ACHN (cell line): ENCODE measurements around the gene HCCS.

Experiments used
- DNase-seq: peaks from one replicate; pipeline ENCODE4 v3.0.0-alpha.2; 2015
- in situ Hi-C: cut with HindIII; loops from 2 replicates; pipeline ENCODE4 v1.10.0; 2017; ENCODE audit warnings: low sequenced_read_pairs, low pct_ligation_motif_present, low pct_unique_long_range_greater_than_20kb

HCCS gene

DNA sequence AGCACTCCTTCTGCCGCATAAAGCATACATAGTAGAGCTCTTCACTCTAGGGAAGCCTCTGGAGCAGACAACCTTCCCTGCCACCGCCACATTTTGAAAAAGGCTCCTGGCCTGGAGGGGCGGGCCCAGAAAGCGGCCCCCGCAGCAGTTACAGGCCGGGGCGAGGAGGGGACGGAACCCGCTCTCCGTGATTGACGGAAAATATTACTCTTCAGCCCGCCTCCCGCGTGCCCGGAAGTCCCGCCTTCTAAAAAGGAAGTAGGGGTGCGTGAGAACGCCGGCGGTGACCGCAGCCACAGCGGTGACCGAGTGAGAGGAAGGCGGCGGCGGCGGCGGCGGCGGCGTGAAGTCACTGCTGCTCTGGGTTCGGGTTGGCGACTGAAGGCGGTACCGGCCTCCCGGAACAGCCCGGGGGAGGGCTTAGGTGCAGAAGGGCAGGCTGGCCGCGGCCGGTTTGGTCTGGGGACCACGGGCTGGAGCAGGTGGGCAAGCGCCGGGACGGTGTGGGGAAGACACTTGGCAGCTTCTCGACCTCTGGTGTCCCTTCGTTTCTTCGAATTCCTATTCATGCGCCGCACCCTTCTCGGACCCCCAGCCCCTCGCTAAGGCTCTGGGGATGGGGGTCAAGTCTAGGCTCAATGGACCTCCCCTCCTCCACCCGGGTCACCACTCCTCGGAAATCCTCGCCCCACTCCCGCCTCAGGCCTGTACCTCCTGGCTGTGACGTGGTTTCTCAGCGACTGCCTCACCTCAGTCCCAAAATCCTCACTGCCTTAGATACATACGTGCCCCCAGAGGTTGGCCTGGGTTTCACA lies at the start of gene HCCS:
TSS of gene HCCS (plus strand) at position 296 of the 815 bp plus-strand sequence. CDS start 729 bp downstream, outside the sequence.
- in situ Hi-C loops: no loop called here

DNA sequence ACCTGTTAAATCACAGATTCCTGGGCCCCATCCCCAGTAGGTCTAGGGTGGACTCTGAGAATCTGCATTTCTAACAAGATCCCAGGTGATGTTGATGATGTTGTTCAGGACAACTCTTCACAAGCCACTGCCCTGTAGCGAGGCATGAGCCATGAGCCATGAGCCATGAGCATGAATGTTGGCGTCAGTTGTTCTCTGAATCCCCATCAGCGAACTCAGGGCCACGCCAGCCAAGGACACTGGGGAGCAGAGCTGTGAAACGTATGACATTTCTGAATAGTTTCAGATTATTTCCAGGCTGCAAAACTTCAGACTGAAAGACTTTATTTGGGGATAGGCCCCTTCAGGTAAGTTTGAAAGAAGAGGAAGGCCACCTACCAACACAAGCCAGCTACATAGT lies 46.9 kb upstream of the HCCS start:
- in situ Hi-C loops: no loop called here
- DNase-seq: no peak

More for the DNA sequence above, at the start of gene HCCS:
- peak; percentile 80 for DNase-seq

DNA sequence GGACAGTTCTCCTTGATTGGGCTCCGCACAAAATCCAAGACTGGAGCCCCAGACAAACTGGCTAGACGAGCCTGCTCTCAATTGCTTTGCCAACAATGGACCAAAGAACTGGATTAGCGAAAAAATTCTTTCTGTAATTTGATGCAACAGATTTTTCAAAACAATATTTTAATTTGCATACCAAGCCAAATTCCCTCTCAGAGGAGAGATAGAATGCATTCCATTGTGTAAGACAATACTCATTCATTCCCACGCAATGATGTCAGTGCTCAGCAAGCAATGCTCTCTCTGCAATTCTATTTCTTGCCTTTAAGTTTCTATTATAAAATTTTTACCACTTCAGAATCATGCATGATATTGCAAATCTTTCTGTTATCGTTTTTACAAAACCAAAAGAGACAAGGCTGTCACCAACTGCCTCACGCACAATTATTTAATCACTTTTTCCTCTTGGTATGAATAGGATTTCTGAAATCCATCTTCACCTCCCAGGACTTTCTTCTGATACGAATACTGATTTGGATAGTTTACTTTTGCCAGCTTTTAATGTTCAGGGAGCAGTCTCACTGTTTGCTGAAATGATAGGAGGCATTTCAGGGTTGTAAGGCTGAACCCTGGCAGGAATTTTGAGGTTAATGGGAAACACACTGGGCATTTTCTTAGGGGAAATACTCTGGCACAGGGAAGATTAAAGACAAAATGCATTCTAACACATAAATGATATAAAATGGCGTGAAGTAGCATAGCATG lies 46.1 kb upstream of the HCCS start:
- in situ Hi-C loops: no loop called here
- no peak for DNase-seq

DNA sequence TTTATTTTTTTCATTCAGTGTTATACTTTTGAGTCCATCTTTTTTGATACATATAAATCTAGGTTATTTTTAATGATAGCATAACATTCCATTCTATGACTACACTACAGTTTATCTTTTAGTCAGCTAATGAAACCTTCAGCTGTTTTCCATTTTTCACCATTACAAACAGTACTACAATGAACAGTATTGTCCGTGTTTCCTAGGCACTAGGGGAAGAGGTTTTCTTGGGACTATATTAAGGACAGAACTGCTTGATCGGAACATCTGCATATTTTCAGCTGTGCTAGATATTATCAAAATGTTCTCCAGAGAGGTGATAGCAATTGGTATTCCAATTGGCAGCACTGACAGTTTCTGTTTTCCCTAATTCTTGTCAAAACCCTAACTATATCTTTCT lies 44.3 kb upstream of the HCCS start:
- DNase-seq: no peak
- in situ Hi-C loops: no loop called here

DNA sequence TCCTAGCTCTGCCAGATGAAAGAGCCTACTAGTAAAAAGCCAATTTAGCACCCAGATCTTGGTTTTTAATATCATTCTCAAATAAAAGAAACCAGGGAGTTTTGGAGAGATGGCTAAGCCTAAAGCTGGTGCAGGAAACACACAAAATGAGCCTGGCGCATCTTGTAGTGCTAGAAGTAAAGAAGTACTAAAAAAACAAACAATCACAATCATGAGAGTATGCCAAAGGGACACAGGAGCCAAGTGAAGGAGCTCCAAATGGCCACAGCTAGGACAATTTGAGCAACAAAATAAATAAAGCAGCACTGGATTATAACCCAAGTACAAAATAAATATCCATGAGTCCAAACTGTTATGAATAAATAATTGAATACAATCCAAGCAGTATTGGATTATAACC lies 37.8 kb upstream of the HCCS start:
- in situ Hi-C loops: no loop called here
- DNase-seq: no peak

DNA sequence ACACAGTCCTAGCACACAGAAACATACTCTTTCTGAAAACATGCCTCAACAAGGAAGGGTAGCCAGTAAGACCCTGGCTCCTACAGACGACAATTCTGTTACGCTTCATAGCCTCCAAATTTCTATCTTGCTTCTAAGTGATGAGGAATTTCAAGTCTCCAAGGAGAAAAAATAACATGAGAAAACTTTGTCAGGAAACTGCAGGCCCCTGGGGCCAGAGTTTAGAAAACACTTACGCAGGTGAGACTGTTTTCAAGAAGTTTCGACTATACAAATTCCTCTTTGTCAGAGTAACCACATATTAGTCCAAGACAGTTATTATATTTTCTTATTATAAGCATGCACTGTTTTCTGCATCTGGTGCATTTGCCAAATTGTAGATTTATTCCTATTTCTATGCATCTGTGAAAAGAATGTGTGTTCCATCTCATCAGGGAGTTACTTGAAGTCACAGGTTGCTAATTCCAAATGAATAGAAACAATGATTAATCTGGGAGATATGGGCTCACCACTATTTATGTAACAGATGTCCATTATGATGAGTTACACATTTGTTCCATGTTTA lies 30.3 kb upstream of the HCCS start:
- in situ Hi-C loops: no loop called here
- no peak for DNase-seq

DNA sequence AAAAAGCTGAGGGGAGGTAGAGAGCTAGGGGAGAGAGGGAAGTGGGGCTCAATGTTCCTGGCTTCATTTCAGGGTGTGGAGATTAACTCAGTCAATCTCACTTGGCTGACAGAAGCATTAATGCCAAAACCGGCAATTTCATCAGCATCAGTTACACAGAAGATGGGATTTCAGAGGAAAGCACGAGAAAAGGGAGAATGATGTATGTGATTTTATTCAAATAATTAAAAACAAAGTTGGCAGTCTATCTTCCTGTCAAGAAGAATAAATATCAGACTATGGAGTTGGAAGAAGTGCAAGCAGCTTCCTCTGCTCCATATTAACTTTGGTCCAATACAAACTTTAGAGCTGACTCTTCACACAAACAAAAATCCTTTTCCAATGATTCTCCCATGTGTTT lies 29.6 kb upstream of the HCCS start:
- DNase-seq: no peak
- in situ Hi-C loops: no loop called here

DNA sequence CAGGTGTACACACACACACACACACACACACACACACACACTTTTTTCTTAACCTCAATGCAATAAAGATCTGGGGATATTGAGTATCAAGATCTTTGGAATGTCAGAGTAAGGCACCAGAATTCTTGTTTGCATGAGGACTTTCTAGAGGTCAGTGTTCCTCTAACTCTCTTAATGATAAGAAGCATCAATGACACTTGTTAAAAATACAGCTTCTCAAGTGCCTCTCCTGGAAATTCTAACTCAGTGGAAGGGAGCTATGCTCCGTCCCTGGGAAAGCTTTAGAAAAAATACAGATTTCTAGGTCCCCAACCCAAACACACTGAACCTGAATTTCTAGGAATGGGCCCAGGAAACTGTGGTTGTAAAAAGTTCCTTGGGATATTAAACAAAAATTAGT lies 25.8 kb upstream of the HCCS start:
- DNase-seq: no peak
- in situ Hi-C loops: no loop called here

DNA sequence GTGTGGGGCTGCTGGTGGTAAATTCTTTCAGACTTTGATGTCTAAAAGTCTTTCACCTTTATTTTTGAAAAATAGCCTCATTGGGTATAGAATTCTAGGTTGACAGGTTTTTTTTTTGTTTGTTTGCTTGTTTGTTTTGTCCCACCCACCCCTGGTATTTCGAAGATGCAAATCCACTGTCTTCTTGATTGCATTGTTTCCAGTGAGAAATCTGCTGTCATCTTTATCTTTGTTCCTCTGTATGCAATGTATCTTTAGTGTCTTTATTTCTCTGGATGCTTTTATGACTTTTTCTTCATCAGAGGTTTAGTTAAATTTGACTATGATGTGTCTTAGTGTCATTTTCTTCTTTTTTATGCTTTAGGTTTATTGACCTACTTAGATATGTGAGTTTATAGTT lies 21.3 kb upstream of the HCCS start:
- in situ Hi-C loops: no loop called here
- no peak for DNase-seq

DNA sequence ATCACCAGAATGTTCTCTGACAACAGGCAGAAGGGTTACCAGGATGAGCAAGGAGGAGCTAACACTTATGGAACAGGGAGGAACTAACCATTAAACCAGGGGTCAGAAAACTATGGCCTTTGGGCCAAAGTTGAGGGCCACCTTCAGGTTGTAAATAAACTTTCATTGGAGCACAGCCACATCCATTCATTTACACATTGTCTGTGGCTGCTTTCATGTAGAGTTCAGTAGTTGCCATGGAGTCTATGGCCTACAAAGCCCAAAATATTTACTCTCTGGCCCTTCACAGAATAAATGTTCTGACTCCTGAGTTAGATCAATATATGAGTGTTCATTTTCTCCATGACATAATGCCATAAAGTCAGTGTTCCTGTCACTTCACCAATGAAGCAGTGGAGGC lies 13.2 kb upstream of the HCCS start:
- in situ Hi-C loops: no loop called here
- DNase-seq: no peak

DNA sequence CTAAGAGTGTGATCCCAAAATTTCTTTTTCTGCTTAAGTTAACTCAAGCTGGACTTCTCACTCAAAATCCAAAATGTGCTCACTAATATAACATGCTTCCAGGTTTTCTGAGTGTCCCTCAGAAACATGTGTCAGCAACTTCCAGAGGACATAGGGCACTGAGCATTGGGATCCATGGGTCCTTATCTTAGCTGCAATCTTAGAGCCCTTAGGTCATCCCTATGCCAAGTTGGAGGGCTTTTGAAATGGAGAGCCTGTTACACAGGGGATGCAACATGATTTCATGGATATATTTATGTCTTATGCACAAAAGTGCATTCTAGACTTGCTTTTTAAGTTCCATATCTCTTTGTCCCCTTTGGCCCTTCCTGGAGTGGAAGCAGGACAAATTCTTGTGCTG lies 11.7 kb upstream of the HCCS start:
- in situ Hi-C loops: no loop called here
- DNase-seq: no peak

DNA sequence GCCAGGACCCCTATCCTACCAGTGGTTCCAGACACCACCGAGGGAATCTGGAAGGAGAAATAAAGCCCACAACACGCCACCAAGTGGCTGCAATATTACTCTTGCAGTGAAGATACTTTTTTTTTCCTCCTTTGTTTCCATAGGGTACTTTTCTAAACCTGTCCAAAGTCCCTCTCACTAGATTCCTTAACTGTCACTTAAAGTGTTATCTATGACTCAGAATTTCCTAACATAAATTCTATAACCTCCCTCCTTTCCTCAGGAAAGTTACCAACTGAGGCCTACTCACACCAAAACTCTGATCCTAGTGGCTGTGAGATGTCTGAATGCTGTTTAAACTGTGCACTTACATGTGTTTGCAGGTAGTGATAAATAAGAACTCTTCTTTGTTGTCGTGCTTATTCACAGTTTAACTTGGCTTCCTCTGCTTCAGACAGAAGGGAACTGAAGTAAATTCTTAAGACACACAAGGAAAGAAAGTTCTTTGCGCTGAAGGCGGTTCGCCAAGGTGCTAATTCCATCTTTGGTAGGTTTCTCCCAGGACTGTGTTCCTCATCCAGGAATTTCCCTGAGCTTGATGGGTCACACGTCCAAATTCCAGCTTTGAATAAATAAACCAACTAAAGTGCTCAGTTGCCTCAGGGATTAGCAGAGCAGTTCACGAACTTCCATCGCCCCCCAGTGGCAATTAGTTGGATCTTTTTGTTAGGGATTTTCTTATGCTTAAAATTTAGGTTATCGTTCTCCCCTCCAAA lies 10.7 kb upstream of the HCCS start:
- peak; percentile 57 for DNase-seq
- in situ Hi-C loops: no loop called here

DNA sequence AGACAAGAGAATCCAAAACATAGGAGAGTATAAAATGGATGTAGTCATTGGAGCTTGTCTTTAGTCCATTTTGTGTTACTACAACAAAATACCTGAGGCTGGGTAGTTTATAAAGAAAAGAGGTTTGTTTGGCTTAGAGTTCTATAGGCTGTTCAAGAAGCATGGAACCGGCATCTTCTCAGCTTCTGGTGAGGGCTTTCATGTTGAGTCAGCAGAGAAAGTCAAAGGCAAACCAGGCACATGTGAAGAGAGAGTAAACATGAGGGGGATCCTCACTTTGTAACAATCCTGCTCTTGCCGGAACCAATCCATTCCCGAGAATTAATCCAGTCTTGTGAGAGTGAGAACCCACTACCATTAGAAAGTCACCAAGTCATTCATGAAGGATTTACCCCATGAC lies 8.1 kb upstream of the HCCS start:
- no peak for DNase-seq
- in situ Hi-C loops: no loop called here

DNA sequence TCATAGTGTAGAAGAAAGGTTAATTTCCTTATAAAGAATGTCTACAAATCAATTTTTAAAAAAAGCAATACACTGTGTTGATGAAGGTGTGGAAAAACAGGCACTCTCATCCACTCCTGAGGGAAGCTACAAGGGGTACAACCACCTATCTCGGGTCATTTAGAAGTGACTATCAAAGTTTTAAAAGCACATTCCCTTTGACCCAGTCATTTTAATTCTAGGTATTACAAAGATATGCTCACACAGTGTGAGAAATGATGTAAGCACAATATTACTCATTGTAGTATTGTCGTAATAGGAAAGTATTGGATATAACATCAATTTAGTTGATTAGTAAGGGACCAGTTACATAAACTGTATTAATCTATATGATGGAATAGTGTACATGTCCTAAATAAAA lies 7.4 kb upstream of the HCCS start:
- in situ Hi-C loops: no loop called here
- no peak for DNase-seq

DNA sequence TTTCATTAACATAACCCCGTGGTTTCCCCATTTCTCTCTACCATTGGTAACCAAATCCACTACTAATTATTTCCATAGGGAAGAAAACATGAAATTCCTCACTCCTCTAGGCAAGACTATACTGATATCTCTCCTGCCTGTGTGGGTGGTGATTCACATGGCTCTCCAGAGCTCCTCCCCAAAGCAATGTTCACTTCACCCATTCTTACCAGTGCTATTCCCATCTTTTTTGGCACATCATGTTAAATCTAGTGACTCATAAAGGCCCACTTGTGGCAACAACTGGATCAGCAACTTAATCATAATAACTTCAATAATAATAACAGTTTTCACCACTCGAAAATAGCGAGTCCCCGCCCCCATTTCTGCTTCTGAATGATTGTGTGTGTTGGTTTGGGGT lies 6.1 kb upstream of the HCCS start:
- in situ Hi-C loops: no loop called here
- peak; percentile 14 for DNase-seq

DNA sequence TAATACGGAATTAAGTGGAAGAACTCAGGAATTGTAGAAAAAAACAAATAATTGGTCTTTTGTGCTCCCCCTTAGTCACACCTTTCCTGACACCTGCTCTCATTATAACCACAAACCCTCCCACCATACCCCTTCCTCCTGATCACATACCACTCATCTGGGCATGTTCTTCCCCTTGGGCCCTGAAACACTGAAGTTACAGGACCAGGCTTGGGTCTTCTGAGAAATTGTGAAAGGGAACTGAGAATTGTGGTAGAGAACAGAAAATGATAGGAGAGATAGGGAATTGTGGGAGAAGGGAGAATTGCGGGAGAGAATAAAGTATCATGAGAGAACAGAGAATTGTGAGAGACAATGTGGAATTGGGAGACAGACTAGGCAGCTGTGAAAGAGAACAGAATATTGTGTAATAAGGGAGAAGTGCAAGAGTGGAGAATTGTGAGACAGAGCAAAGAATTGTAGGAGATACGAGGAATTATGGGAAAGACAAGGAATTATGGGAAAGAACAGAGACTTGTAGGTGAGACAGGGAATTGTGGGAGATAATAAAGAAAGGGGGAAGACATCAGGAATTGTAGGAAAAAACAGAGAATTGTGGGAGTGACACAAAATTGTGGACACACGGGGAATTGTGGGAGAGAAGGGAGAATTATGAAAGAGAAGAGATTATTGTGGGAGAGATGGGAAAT lies 2.7 kb upstream of the HCCS start:
- no peak for DNase-seq
- in situ Hi-C loops: no loop called here

DNA sequence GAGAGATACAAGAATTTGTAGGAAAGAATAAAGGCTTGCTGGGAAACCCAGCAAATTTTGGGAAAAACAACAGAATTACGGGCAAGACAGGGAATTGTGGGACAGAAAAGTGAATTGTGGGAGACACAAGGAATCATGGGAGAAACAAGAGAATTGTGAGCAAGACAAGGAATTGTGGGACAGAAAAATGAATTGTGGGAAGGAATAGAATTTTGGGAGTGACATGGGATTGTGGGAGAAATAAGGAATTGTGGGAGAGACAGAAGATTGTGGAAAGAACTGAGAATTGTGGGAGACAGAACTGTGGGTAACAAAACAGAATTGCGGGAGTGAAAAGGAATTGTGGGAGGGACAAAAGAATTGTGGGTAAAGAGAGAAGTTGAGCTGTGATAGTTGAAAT lies 1.2 kb upstream of the HCCS start:
- in situ Hi-C loops: no loop called here

DNA sequence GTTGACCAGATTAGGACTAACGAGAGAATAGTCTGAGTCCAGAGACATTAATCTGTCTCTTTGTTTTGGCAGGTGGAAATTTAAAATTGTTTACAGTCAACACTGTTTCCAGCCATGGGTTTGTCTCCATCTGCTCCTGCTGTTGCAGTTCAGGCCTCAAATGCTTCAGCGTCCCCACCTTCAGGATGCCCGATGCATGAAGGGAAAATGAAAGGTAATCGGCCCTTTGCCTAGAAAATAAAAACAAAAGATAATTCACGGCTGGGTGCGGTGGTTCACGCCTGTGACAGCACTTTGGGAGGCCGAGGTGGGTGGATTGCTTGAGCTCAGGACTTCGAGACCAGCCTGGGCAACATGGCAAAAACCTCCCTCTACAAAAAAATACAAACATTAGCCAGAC lies 815 bp downstream of the HCCS start:
- in situ Hi-C loops: no loop called here

More for the DNA sequence above, 1.2 kb upstream of the HCCS start:
- DNase-seq: no peak

DNA sequence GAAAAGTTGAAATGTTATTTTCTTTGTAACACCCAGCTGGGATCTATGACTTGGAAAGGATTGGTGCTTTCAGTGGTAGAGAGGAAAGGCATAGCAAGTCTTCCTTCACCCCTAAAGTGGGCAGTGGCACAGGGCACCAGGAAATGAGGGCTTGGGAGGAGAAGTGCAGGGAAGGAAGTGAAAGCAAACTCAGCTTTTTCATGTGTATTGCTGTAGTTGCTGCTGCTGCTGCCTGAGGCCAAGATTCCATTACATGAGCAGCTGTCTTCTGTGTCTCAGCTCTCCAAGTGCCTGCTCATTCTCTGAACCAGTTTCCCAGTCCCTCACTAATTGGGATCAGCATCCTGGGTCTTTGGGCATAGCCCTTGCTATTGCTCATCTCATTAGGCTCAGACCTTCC lies 2.6 kb downstream of the HCCS start:
- in situ Hi-C loops: no loop called here
- no peak for DNase-seq

More for the DNA sequence above, 815 bp downstream of the HCCS start:
- DNase-seq: no peak
